Retinal pigment epithelial cell (primary cell): ENCODE data around the gene MRM2.

Experiments used
- DNase-seq: peaks from one replicate; pipeline ENCODE4 v3.0.0-alpha.2; 2010; ENCODE audit warnings: low read depth
- H3K4me3 ChIP-seq: 2 replicates; pipeline ENCODE4 v1.5.1; 2011; ENCODE audit warnings: mild to moderate bottlenecking, low read length, control low read depth, moderate library complexity
- CTCF ChIP-seq: conservative IDR thresholded peaks from 2 replicates; pipeline ENCODE4 v1.5.1; 2011; ENCODE audit warnings: low read depth, low read length, control low read depth, inconsistent platforms

Gene MRM2

GRCh38 chr7:2257651-2258050 lies 15.6 kb upstream of the MRM2 start:
- no peak overlapping the region for H3K4me3 ChIP-seq
- no peak for TF ChIP-seq CTCF
- DNase-seq, result no peak

GRCh38 chr7:2257046-2257551 lies 15.1 kb upstream of the MRM2 start:
- no peak overlapping the region for H3K4me3 ChIP-seq

GRCh38 chr7:2256306-2257045 lies 14.5 kb upstream of the MRM2 start:
- no peak for DNase-seq
- H3K4me3 ChIP-seq, result no peak overlapping the region
- no peak for TF ChIP-seq CTCF

More at GRCh38 chr7:2257046-2257551, 15.1 kb upstream of the MRM2 start:
- no peak for DNase-seq
- no peak for TF ChIP-seq CTCF

- DNase-seq, result no peak
- no peak overlapping the region for H3K4me3 ChIP-seq
- TF ChIP-seq CTCF, result no peak
These were observed 13.4 kb upstream of the MRM2 start for GRCh38 chr7:2255145-2256139.

- no peak overlapping the region for H3K4me3 ChIP-seq
- DNase-seq, result no peak
- no peak for TF ChIP-seq CTCF
These were observed 12.6 kb upstream of the MRM2 start for GRCh38 chr7:2254429-2255144.

GRCh38 chr7:2253525-2254244 lies 11.7 kb upstream of the MRM2 start:
- no peak overlapping the region for H3K4me3 ChIP-seq
- TF ChIP-seq CTCF, result no peak
- no peak for DNase-seq
